Renal cortical epithelial cell (primary cell): Measurements from ENCODE around the gene VCX2. TPM values are rescaled to one million over a fixed set of nuclear protein-coding genes. Genes with fewer than 3 reads are reported as not detected.
"Not testable (repeated sequence)": the region's sequence is repeated elsewhere in the genome, so short reads cannot be mapped to it uniquely, and the experiment has no call there.

Source experiments
- DNase-seq: peaks from one replicate; pipeline ENCODE4 v3.0.0-alpha.2; 2011; ENCODE audit warnings: low read depth
- total RNA-seq: library from RNA; depleted of rRNA; stranded (reverse); fragments of >200 nt; gene quantifications from 2 replicates; pipeline ENCODE4 v1.2.3, GENCODE V29; 2014

VCX2 gene
- total RNA-seq, 1 donor from 2014 or later: not detected

DNA sequence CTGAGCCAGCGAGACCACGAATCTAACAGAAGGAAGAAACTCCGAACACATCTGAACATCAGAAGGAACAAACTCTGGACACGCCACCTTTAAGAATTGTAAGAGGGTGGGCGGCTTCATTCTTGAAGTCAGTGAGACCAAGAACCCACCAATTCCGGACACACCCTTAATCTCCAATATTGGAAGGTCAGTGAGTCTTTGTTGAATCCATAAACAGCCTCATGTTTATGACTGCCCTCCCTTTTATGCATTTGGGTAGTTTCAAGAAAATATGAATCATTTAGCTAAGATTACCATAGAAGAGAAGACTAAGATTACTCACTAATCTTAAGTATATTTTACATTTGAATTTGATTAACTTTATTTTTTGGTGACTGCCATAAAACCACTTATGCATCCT, 48.5 kb downstream of the VCX2 start:
- DNase-seq: no peak

DNA sequence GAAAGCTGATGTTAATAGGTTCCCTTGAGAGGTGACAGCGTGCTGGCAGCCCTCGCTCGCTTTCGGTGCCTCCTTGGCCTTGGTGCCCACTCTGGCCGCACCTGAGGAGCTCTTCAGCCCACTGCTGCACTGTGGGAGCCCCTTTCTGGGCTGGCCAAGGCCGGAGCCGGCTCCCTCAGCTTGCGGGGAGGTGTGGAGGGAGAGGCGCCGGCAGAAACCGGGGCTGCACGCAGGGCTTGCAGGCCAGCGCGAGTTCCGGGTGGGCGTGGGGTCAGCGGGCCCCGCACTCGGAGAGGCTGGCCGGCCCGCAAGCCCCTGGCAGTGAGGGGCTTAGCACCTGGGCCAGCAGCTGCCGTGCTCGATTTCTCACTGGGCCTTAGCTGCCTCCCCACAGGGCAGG, 49.7 kb downstream of the VCX2 start:
- DNase-seq: not testable (repeated sequence)

Other genes with a start within 250 kb of the VCX2 start
- 14.1 and 36.1 TPM in 2 replicates for gene PNPLA4, start 243.9 kb downstream of the VCX2 start, total RNA-seq